SK-N-SH treated with all-trans-retinoic acid at 6 μM for 48 hours (cell line): ENCODE data around the gene TREML2.

ENCODE experiments used
- ATAC-seq: fragments of 200-7000 bp; cut with Tn5 transposase; 3 replicates; pipeline ENCODE4 v1.9.1; 2020; ENCODE audit warnings: mild to moderate bottlenecking, moderate library complexity
- BACH2 ChIP-seq: fragments of 250-450 bp; sonication (Bioruptor Pico); IDR thresholded peaks from 2 replicates; pipeline ENCODE4 v1.9.0; 2021; ENCODE audit warnings: mild to moderate bottlenecking, borderline replicate concordance
- CSDC2 ChIP-seq: fragments of 250-450 bp; sonication (Bioruptor Pico); IDR thresholded peaks from 2 replicates; pipeline ENCODE4 v1.5.0; 2020; ENCODE audit warnings: mild to moderate bottlenecking, moderate library complexity
- ESRRG ChIP-seq: fragments of 250-450 bp; sonication (Bioruptor Pico); IDR thresholded peaks from 2 replicates; pipeline ENCODE4 v1.6.1; 2021; ENCODE audit warnings: mild to moderate bottlenecking
- GLIS3 ChIP-seq: fragments of 250-450 bp; sonication (Bioruptor Pico); IDR thresholded peaks from 2 replicates; pipeline ENCODE4 v1.5.0; 2020; ENCODE audit warnings: mild to moderate bottlenecking, moderate library complexity
- ISL1 ChIP-seq: fragments of 250-450 bp; sonication (Bioruptor Pico); IDR thresholded peaks from 2 replicates; pipeline ENCODE4 v2.1.2; 2022; ENCODE audit warnings: mild to moderate bottlenecking, moderate library complexity
- OSR1 ChIP-seq: fragments of 250-450 bp; sonication (Bioruptor Pico); IDR thresholded peaks from 2 replicates; pipeline ENCODE4 v1.8.0; 2022; ENCODE audit warnings: moderate library complexity, mild to moderate bottlenecking, inconsistent platforms
- PPARA ChIP-seq: fragments of 250-450 bp; sonication (Bioruptor Pico); IDR thresholded peaks from 2 replicates; pipeline ENCODE4 v1.5.0; 2020; ENCODE audit warnings: mild to moderate bottlenecking, borderline replicate concordance
- RARB ChIP-seq: fragments of 250-450 bp; sonication (Bioruptor Pico); IDR thresholded peaks from 2 replicates; pipeline ENCODE4 v1.8.0; 2021; ENCODE audit warnings: mild to moderate bottlenecking, moderate library complexity
- TCF4 ChIP-seq: fragments of 250-450 bp; sonication (Bioruptor Pico); IDR thresholded peaks from 2 replicates; pipeline ENCODE4 v1.8.0; 2021; ENCODE audit warnings: mild to moderate bottlenecking, moderate library complexity, borderline replicate concordance
- TOX ChIP-seq: fragments of 250-450 bp; sonication (Bioruptor Pico); IDR thresholded peaks from 2 replicates; pipeline ENCODE4 v1.8.0; 2021; ENCODE audit warnings: mild to moderate bottlenecking, moderate library complexity, borderline replicate concordance
- ZC3H10 ChIP-seq: fragments of 250-450 bp; sonication (Bioruptor Pico); IDR thresholded peaks from 2 replicates; pipeline ENCODE4 v1.5.1; 2021; ENCODE audit warnings: mild to moderate bottlenecking, moderate library complexity
- ZFP3 ChIP-seq: fragments of 250-450 bp; sonication (Bioruptor Pico); IDR thresholded peaks from 2 replicates; pipeline ENCODE4 v1.5.0; 2020; ENCODE audit warnings: mild to moderate bottlenecking, moderate library complexity
- ZNF565 ChIP-seq: fragments of 450-650 bp; formaldehyde crosslinking; conservative IDR thresholded peaks from 2 replicates; pipeline ENCODE4 v1.5.0; 2020; ENCODE audit warnings: low read depth, mild to moderate bottlenecking, moderate library complexity
- ZNF70 ChIP-seq: fragments of 450-650 bp; formaldehyde crosslinking; IDR thresholded peaks from 2 replicates; pipeline ENCODE4 v1.5.0; 2020; ENCODE audit warnings: mild to moderate bottlenecking, moderate library complexity
- ZNF8 ChIP-seq: fragments of 450-650 bp; formaldehyde crosslinking; IDR thresholded peaks from 2 replicates; pipeline ENCODE4 v1.5.0; 2020; ENCODE audit warnings: mild to moderate bottlenecking, moderate library complexity
- TF ChIP-seq, protein P1 (sequence below): fragments of 250-450 bp; sonication (Bioruptor Pico); IDR thresholded peaks from 2 replicates; pipeline ENCODE4 v1.5.0; 2020; ENCODE audit warnings: mild to moderate bottlenecking, moderate library complexity
- TF ChIP-seq, protein P2 (sequence below): fragments of 250-450 bp; sonication (Bioruptor Pico); IDR thresholded peaks from 2 replicates; pipeline ENCODE4 v1.5.1; 2021; ENCODE audit warnings: mild to moderate bottlenecking, moderate library complexity
- TF ChIP-seq, protein P3 (sequence below): fragments of 250-450 bp; sonication (Bioruptor Pico); IDR thresholded peaks from 2 replicates; pipeline ENCODE4 v1.8.0; 2021; ENCODE audit warnings: low read depth, mild to moderate bottlenecking, moderate library complexity, borderline replicate concordance
- TF ChIP-seq, protein P4 (sequence below): fragments of 250-450 bp; sonication (Bioruptor Pico); IDR thresholded peaks from 2 replicates; pipeline ENCODE4 v1.8.0; 2020; ENCODE audit warnings: mild to moderate bottlenecking, moderate library complexity, borderline replicate concordance
- TF ChIP-seq, protein P5 (sequence below): fragments of 250-450 bp; sonication (Bioruptor Pico); IDR thresholded peaks from 2 replicates; pipeline ENCODE4 v1.5.1; 2020; ENCODE audit warnings: low read depth, mild to moderate bottlenecking, moderate library complexity

TREML2 gene

DNA sequence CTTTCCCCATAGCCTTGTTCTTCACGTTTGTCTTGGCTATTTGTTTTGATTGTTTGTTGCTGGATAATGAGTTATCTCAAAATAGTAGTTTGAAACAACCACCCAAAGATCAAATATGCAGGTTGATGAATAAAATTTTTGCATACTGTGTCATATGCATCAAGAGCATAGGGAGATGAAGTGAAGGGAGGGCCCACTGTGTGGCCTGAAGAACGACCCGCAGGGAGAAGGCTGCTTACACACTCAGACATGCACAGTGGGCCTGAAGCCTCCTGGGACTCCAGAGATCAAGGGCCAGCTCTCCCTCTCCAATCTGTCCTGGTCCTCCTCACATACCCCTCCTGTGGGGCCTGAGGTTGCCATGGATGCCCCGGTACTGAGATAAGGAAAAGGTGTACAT lies 21.8 kb downstream of the TREML2 start:
- no peak for ATAC-seq
- TF ChIP-seq TCF4 (no peak), ZC3H10 (CRISPR knock-in tag) (no peak), ESRRG (CRISPR knock-in tag) (no peak), CSDC2 (CRISPR knock-in tag) (no peak), OSR1 (CRISPR knock-in tag) (no peak), ZNF565 (CRISPR knock-in tag) (no peak), PPARA (no peak), ZNF70 (CRISPR knock-in tag) (no peak), RARB (no peak), ZFP3 (CRISPR knock-in tag) (no peak)
- TF ChIP-seq, protein P1, sequence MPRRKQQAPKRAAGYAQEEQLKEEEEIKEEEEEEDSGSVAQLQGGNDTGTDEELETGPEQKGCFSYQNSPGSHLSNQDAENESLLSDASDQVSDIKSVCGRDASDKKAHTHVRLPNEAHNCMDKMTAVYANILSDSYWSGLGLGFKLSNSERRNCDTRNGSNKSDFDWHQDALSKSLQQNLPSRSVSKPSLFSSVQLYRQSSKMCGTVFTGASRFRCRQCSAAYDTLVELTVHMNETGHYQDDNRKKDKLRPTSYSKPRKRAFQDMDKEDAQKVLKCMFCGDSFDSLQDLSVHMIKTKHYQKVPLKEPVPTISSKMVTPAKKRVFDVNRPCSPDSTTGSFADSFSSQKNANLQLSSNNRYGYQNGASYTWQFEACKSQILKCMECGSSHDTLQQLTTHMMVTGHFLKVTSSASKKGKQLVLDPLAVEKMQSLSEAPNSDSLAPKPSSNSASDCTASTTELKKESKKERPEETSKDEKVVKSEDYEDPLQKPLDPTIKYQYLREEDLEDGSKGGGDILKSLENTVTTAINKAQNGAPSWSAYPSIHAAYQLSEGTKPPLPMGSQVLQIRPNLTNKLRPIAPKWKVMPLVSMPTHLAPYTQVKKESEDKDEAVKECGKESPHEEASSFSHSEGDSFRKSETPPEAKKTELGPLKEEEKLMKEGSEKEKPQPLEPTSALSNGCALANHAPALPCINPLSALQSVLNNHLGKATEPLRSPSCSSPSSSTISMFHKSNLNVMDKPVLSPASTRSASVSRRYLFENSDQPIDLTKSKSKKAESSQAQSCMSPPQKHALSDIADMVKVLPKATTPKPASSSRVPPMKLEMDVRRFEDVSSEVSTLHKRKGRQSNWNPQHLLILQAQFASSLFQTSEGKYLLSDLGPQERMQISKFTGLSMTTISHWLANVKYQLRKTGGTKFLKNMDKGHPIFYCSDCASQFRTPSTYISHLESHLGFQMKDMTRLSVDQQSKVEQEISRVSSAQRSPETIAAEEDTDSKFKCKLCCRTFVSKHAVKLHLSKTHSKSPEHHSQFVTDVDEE (CRISPR knock-in tag): no peak
- TF ChIP-seq, protein P2, sequence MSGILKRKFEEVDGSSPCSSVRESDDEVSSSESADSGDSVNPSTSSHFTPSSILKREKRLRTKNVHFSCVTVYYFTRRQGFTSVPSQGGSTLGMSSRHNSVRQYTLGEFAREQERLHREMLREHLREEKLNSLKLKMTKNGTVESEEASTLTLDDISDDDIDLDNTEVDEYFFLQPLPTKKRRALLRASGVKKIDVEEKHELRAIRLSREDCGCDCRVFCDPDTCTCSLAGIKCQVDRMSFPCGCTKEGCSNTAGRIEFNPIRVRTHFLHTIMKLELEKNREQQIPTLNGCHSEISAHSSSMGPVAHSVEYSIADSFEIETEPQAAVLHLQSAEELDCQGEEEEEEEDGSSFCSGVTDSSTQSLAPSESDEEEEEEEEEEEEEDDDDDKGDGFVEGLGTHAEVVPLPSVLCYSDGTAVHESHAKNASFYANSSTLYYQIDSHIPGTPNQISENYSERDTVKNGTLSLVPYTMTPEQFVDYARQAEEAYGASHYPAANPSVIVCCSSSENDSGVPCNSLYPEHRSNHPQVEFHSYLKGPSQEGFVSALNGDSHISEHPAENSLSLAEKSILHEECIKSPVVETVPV: no peak
- TF ChIP-seq, protein P3, sequence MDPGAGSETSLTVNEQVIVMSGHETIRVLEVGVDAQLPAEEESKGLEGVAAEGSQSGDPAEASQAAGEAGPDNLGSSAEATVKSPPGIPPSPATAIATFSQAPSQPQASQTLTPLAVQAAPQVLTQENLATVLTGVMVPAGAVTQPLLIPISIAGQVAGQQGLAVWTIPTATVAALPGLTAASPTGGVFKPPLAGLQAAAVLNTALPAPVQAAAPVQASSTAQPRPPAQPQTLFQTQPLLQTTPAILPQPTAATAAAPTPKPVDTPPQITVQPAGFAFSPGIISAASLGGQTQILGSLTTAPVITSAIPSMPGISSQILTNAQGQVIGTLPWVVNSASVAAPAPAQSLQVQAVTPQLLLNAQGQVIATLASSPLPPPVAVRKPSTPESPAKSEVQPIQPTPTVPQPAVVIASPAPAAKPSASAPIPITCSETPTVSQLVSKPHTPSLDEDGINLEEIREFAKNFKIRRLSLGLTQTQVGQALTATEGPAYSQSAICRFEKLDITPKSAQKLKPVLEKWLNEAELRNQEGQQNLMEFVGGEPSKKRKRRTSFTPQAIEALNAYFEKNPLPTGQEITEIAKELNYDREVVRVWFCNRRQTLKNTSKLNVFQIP (CRISPR knock-in tag): no peak

DNA sequence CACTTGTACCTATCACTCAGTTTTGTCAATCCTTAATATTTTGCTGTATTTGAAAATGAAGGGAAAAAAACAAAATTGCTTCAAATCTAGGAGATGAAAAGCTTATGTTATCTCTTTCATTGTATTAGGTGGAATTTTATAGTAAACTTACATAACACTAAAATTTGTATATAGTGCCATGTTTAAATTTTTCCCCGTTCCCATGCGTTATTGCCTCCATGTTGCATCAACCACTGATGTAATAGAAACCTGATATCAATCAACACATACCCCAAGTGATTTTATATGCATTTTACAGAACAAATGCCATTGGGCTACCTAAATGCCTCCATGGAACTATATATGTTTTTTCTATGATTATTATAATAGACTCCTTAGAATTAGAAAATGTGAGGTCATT lies 23.3 kb downstream of the TREML2 start:
- TF ChIP-seq, protein P1 (CRISPR knock-in tag): no peak
- TF ChIP-seq ZNF8 (CRISPR knock-in tag) (no peak), ZNF70 (CRISPR knock-in tag) (no peak), GLIS3 (no peak), BACH2 (CRISPR knock-in tag) (no peak), ZFP3 (CRISPR knock-in tag) (no peak), ESRRG (CRISPR knock-in tag) (no peak), TCF4 (no peak), PPARA (no peak)
- TF ChIP-seq, protein P3 (CRISPR knock-in tag): no peak
- TF ChIP-seq, protein P4, sequence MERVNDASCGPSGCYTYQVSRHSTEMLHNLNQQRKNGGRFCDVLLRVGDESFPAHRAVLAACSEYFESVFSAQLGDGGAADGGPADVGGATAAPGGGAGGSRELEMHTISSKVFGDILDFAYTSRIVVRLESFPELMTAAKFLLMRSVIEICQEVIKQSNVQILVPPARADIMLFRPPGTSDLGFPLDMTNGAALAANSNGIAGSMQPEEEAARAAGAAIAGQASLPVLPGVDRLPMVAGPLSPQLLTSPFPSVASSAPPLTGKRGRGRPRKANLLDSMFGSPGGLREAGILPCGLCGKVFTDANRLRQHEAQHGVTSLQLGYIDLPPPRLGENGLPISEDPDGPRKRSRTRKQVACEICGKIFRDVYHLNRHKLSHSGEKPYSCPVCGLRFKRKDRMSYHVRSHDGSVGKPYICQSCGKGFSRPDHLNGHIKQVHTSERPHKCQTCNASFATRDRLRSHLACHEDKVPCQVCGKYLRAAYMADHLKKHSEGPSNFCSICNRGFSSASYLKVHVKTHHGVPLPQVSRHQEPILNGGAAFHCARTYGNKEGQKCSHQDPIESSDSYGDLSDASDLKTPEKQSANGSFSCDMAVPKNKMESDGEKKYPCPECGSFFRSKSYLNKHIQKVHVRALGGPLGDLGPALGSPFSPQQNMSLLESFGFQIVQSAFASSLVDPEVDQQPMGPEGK: no peak
- TF ChIP-seq, all 23 proteins: peak for 0
- ATAC-seq: no peak

DNA sequence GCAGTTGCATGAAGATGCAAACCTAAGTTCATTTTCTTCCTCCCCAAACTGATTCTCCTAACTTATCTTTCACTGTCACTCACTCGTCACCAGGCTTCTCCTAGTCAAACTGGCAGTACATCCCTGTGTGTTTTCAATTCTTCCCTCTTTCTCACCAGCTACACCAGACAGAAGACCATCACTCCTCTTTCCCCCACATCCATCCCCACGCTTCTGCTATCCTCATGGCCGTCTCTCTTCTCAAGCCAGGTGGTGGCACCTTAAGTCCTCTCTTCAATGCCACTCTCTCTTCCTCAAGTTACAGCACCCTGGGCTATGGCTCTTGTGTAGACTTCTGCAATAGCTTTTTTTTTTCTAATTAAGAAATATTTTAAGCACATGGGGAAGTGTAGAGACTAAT lies 23.7 kb downstream of the TREML2 start:
- no peak for ATAC-seq
- TF ChIP-seq PPARA: no peak
- no peak for TF ChIP-seq TOX (CRISPR knock-in tag)
- no peak for TF ChIP-seq ZNF8 (CRISPR knock-in tag)
- no peak for TF ChIP-seq OSR1 (CRISPR knock-in tag)
- TF ChIP-seq ISL1 (CRISPR knock-in tag): no peak
- TF ChIP-seq GLIS3: no peak
- no peak for TF ChIP-seq ZC3H10 (CRISPR knock-in tag)
- TF ChIP-seq, protein P5, sequence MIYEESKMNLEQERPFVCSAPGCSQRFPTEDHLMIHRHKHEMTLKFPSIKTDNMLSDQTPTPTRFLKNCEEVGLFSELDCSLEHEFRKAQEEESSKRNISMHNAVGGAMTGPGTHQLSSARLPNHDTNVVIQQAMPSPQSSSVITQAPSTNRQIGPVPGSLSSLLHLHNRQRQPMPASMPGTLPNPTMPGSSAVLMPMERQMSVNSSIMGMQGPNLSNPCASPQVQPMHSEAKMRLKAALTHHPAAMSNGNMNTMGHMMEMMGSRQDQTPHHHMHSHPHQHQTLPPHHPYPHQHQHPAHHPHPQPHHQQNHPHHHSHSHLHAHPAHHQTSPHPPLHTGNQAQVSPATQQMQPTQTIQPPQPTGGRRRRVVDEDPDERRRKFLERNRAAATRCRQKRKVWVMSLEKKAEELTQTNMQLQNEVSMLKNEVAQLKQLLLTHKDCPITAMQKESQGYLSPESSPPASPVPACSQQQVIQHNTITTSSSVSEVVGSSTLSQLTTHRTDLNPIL (CRISPR knock-in tag): no peak
- TF ChIP-seq, protein P3 (CRISPR knock-in tag): no peak
- TF ChIP-seq BACH2 (CRISPR knock-in tag): no peak
